Gastroesophageal sphincter (tissue), 4 donors: ENCODE results near the gene ZBTB17. TPM values are rescaled to one million over a fixed set of nuclear protein-coding genes. Genes with fewer than 3 reads are reported as not detected.

ENCODE experiments used
- ATAC-seq: fragments of 150-250 bp; one replicate; pipeline ENCODE4 v1.9.1; 2016; ENCODE audit warnings: mild to moderate bottlenecking, moderate library complexity
- H3K27ac ChIP-seq, 4 donors: fragments of 200-600 bp; sonication (generic) in 3 of 4; 1 replicate in 3 of 4; 2 replicates in 1 of 4; pipeline ENCODE4 v1.5.1; 2016 to 2019
- H3K27me3 ChIP-seq: fragments of 200-600 bp; sonication (generic); one replicate; pipeline ENCODE4 v1.5.1; 2019
- H3K36me3 ChIP-seq, 2 donors: fragments of 200-600 bp; sonication (generic); one replicate each; pipeline ENCODE4 v1.5.1; 2019; ENCODE audit warnings: control low read depth in 1 of 2
- H3K4me1 ChIP-seq, 3 donors: fragments of 200-600 bp; sonication (generic); 1 replicate in 2 of 3; 2 replicates in 1 of 3; pipeline ENCODE4 v1.5.1; 2016 to 2019; ENCODE audit warnings: control low read depth in 2 of 3
- H3K4me3 ChIP-seq, 2 donors: fragments of 200-600 bp; sonication (generic); one replicate each; pipeline ENCODE4 v1.5.1; 2019; ENCODE audit warnings: mild to moderate bottlenecking in 1 of 2, moderate library complexity in 1 of 2
- H3K9me3 ChIP-seq, 3 donors: fragments of 200-600 bp; sonication (generic); one replicate each; pipeline ENCODE4 v1.5.1; 2017 to 2019; ENCODE audit warnings: control low read depth in 2 of 3
- CTCF ChIP-seq, 4 experiments: fragments of 200-600 bp in 2 of 4; fragments of 450-650 bp in 2 of 4; sonication (generic) in 1 of 4; IDR thresholded peaks; one replicate each; pipeline ENCODE4 v1.5.1; 2017 to 2019; ENCODE audit warnings: antibody characterized with exemption in 4 of 4, mild to moderate bottlenecking in 2 of 4, moderate library complexity in 2 of 4
- EP300 ChIP-seq: sonication (generic); formaldehyde crosslinking; IDR thresholded peaks from one replicate; pipeline ENCODE4 v1.6.1; 2017; ENCODE audit warnings: antibody characterized with exemption, mild to moderate bottlenecking
- POLR2A ChIP-seq, 2 donors: fragments of 450-650 bp; IDR thresholded peaks; one replicate each; pipeline ENCODE4 v1.6.1; 2017; ENCODE audit warnings: antibody characterized with exemption in 2 of 2, mild to moderate bottlenecking in 2 of 2, moderate library complexity in 1 of 2
- POLR2AphosphoS5 ChIP-seq: sonication (generic); formaldehyde crosslinking; IDR thresholded peaks from one replicate; pipeline ENCODE4 v1.6.1; 2017; ENCODE audit warnings: antibody characterized with exemption
- WGBS, 2 donors: methylation state at CpG; one replicate each; pipeline ENCODE4 v1.1.5; 2018; ENCODE audit warnings: low coverage in 1 of 2; 5-methylcytosine and 5-hydroxymethylcytosine counted together
- total RNA-seq, 4 donors: library from RNA; depleted of rRNA; stranded (reverse); fragments of >200 nt; gene quantifications; one replicate each; pipeline ENCODE4 v1.1.0, GENCODE V29; 2016

ZBTB17 gene
- total RNA-seq, 4 donors from 2014 or later = 24.0 to 65.7 (median 29.0) TPM

GRCh38 chr1:15935056-15935950 lies 40.6 kb downstream of the ZBTB17 start:
- no peak overlapping the region for H3K27ac ChIP-seq
- peaks cover 0 to 30% (median 11%) of the 10 kb centered on the region in 3 donors for H3K4me1 ChIP-seq
- no peaks in the 10 kb centered on the region for H3K27me3 ChIP-seq
- WGBS, 2 donors = 98% methylated on average over 5 of the region's 29 CpGs; no CpG with 5 or more reads in 1 of the 2 donors
- no peak for ATAC-seq
- H3K4me3 ChIP-seq = no peak overlapping the region
- H3K9me3 ChIP-seq = no peaks in the 10 kb centered on the region
- TF ChIP-seq POLR2AphosphoS5 = no peak
- no peak for TF ChIP-seq EP300
- no peak for TF ChIP-seq POLR2A (IDR thresholded peaks at IDR 0.05)
- TF ChIP-seq CTCF (IDR thresholded peaks at IDR 0.05) = no peak
- H3K36me3 ChIP-seq = peaks cover 0 to 100% of the 10 kb centered on the region in 2 donors

- no peak for ATAC-seq
- no peaks in the 10 kb centered on the region for H3K27me3 ChIP-seq
- H3K36me3 ChIP-seq = peaks cover 0 to 100% of the 10 kb centered on the region in 2 donors
- 91% methylated on average over 12 of the region's 42 CpGs; no CpG with 5 or more reads in 1 of the 2 donors for WGBS, 2 donors
- TF ChIP-seq CTCF (IDR thresholded peaks at IDR 0.05) (no peak), POLR2A (IDR thresholded peaks at IDR 0.05) (no peak), EP300 (no peak)
- H3K9me3 ChIP-seq = no peaks in the 10 kb centered on the region
- H3K4me3 ChIP-seq = no peak overlapping the region
- H3K4me1 ChIP-seq = peaks cover 0 to 31% (median 8%) of the 10 kb centered on the region in 3 donors
- H3K27ac ChIP-seq = no peak overlapping the region
Observed at GRCh38 chr1:15934211-15935055, 41.5 kb downstream of the ZBTB17 start.

- Histone ChIP-seq H3K36me3 (peaks cover 0 to 100% of the 10 kb centered on the region in 2 donors), H3K27me3 (no peaks in the 10 kb centered on the region)
- WGBS, 2 donors = 77% methylated on average over 2 of the region's 5 CpGs; no CpG with 5 or more reads in 1 of the 2 donors
Observed at GRCh38 chr1:15933684-15934083, 42.2 kb downstream of the ZBTB17 start.

GRCh38 chr1:15932612-15933011 lies 43.3 kb downstream of the ZBTB17 start:
- no peak overlapping the region for H3K27ac ChIP-seq
- no peaks in the 10 kb centered on the region for H3K9me3 ChIP-seq
- no peak for TF ChIP-seq POLR2A (IDR thresholded peaks at IDR 0.05)
- TF ChIP-seq EP300 = no peak
- H3K36me3 ChIP-seq = peaks cover 0 to 100% of the 10 kb centered on the region in 2 donors
- H3K4me1 ChIP-seq = peaks cover 0 to 23% (median 0%) of the 10 kb centered on the region in 3 donors
- H3K4me3 ChIP-seq = no peak overlapping the region
- no peak for ATAC-seq
- 67% methylated on average over 2 of the region's 9 CpGs; no CpG with 5 or more reads in 1 of the 2 donors for WGBS, 2 donors
- no peaks in the 10 kb centered on the region for H3K27me3 ChIP-seq

More at GRCh38 chr1:15933684-15934083, 42.2 kb downstream of the ZBTB17 start:
- ATAC-seq = no peak
- TF ChIP-seq POLR2AphosphoS5 (no peak), CTCF (IDR thresholded peaks at IDR 0.05) (no peak), EP300 (no peak), POLR2A (IDR thresholded peaks at IDR 0.05) (no peak)
- H3K27ac ChIP-seq = no peak overlapping the region
- H3K4me1 ChIP-seq = peaks cover 0 to 30% (median under 1%) of the 10 kb centered on the region in 3 donors
- H3K4me3 ChIP-seq = no peak overlapping the region
- H3K9me3 ChIP-seq = no peaks in the 10 kb centered on the region

- Histone ChIP-seq H3K4me1 (peaks cover 0 to 15% (median 0%) of the 10 kb centered on the region in 3 donors), H3K36me3 (peaks cover 0 to 100% of the 10 kb centered on the region in 2 donors), H3K9me3 (no peaks in the 10 kb centered on the region), H3K4me3 (no peak overlapping the region), H3K27ac (no peak overlapping the region), H3K27me3 (no peaks in the 10 kb centered on the region)
- ATAC-seq = no peak
- TF ChIP-seq POLR2AphosphoS5 (no peak), POLR2A (IDR thresholded peaks at IDR 0.05) (no peak), CTCF (IDR thresholded peaks at IDR 0.05) (no peak), EP300 (no peak)
- WGBS, 2 donors = 86 to 96% methylated on average over 8 to 9 of the region's 19 CpGs
Observed at GRCh38 chr1:15931884-15932283, 44.0 kb downstream of the ZBTB17 start.
